ENCODE measurements around the gene CELA1. TPM values are rescaled to one million over a fixed set of nuclear protein-coding genes. Genes with fewer than 3 reads are reported as not detected.
"Not testable (repeated sequence)": the region's sequence is repeated elsewhere in the genome, so short reads cannot be mapped to it uniquely, and the experiment has no call there.

CELA1 gene
- total RNA-seq, 1 experiment from 2014 or later = not detected

DNA sequence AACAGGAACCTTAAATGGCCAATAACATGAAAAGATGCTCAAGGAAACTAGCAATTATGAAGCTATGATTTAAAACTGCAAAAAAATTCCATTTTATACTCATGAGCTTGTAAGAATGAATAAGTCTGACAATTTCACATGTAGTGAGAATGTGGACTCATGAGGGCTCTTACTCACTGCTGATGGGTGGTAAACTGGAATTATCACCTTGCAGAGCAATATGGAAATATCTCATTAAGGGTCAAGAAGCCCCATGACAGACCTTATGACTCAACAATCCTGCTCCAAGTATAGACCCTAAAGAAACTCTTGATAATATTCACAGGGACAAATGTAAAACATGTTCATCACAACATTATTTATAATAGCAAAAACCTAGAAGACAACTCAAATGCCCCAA, 52.8 kb downstream of the CELA1 start:
- Mint-ChIP-seq H3K27me3 (ENCODE audit: low read depth) (no peaks in the 10 kb centered on the region), H3K36me3 (no peaks in the 10 kb centered on the region), H3K4me3 (no peak overlapping the region), H3K4me1 (no peaks in the 10 kb centered on the region), H3K9me3 (no peaks in the 10 kb centered on the region), H3K27ac (no peak overlapping the region)
- ATAC-seq (no peak), DNase-seq (ENCODE audit: low spot score) (no peak)
- TF ChIP-seq, protein P1, sequence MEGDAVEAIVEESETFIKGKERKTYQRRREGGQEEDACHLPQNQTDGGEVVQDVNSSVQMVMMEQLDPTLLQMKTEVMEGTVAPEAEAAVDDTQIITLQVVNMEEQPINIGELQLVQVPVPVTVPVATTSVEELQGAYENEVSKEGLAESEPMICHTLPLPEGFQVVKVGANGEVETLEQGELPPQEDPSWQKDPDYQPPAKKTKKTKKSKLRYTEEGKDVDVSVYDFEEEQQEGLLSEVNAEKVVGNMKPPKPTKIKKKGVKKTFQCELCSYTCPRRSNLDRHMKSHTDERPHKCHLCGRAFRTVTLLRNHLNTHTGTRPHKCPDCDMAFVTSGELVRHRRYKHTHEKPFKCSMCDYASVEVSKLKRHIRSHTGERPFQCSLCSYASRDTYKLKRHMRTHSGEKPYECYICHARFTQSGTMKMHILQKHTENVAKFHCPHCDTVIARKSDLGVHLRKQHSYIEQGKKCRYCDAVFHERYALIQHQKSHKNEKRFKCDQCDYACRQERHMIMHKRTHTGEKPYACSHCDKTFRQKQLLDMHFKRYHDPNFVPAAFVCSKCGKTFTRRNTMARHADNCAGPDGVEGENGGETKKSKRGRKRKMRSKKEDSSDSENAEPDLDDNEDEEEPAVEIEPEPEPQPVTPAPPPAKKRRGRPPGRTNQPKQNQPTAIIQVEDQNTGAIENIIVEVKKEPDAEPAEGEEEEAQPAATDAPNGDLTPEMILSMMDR (IDR thresholded peaks at IDR 0.05) = no peak
- TF ChIP-seq FOXP1 (CRISPR knock-in tag; IDR thresholded peaks at IDR 0.05; ENCODE audit: borderline replicate concordance) = no peak
- no peak for TF ChIP-seq GABPB1 (CRISPR knock-in tag; IDR thresholded peaks at IDR 0.05)
- no peak for TF ChIP-seq NFYB (CRISPR knock-in tag; conservative IDR thresholded peaks at IDR 0.05; ENCODE audit: low read depth)
- TF ChIP-seq, protein P2, sequence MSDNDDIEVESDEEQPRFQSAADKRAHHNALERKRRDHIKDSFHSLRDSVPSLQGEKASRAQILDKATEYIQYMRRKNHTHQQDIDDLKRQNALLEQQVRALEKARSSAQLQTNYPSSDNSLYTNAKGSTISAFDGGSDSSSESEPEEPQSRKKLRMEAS (CRISPR knock-in tag; IDR thresholded peaks at IDR 0.05) = no peak
- TF ChIP-seq SMAD3 (CRISPR knock-in tag; IDR thresholded peaks at IDR 0.05; ENCODE audit: borderline replicate concordance) = no peak
- TF ChIP-seq, protein P3, sequence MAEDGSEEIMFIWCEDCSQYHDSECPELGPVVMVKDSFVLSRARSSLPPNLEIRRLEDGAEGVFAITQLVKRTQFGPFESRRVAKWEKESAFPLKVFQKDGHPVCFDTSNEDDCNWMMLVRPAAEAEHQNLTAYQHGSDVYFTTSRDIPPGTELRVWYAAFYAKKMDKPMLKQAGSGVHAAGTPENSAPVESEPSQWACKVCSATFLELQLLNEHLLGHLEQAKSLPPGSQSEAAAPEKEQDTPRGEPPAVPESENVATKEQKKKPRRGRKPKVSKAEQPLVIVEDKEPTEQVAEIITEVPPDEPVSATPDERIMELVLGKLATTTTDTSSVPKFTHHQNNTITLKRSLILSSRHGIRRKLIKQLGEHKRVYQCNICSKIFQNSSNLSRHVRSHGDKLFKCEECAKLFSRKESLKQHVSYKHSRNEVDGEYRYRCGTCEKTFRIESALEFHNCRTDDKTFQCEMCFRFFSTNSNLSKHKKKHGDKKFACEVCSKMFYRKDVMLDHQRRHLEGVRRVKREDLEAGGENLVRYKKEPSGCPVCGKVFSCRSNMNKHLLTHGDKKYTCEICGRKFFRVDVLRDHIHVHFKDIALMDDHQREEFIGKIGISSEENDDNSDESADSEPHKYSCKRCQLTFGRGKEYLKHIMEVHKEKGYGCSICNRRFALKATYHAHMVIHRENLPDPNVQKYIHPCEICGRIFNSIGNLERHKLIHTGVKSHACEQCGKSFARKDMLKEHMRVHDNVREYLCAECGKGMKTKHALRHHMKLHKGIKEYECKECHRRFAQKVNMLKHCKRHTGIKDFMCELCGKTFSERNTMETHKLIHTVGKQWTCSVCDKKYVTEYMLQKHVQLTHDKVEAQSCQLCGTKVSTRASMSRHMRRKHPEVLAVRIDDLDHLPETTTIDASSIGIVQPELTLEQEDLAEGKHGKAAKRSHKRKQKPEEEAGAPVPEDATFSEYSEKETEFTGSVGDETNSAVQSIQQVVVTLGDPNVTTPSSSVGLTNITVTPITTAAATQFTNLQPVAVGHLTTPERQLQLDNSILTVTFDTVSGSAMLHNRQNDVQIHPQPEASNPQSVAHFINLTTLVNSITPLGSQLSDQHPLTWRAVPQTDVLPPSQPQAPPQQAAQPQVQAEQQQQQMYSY (CRISPR knock-in tag; IDR thresholded peaks at IDR 0.05) = no peak
- no peak for TF ChIP-seq ZNF423 (CRISPR knock-in tag; IDR thresholded peaks at IDR 0.05)
- TF ChIP-seq, protein P4, sequence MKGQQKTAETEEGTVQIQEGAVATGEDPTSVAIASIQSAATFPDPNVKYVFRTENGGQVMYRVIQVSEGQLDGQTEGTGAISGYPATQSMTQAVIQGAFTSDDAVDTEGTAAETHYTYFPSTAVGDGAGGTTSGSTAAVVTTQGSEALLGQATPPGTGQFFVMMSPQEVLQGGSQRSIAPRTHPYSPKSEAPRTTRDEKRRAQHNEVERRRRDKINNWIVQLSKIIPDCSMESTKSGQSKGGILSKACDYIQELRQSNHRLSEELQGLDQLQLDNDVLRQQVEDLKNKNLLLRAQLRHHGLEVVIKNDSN (CRISPR knock-in tag; IDR thresholded peaks at IDR 0.05) = no peak
- TF ChIP-seq ESRRA (CRISPR knock-in tag; IDR thresholded peaks at IDR 0.05; ENCODE audit: borderline replicate concordance) = no peak
- no peak for TF ChIP-seq CBFB (CRISPR knock-in tag; IDR thresholded peaks at IDR 0.05; ENCODE audit: low read depth)
- no peak for TF ChIP-seq ZNF416 (CRISPR knock-in tag; IDR thresholded peaks at IDR 0.05)
- TF ChIP-seq, protein P5, sequence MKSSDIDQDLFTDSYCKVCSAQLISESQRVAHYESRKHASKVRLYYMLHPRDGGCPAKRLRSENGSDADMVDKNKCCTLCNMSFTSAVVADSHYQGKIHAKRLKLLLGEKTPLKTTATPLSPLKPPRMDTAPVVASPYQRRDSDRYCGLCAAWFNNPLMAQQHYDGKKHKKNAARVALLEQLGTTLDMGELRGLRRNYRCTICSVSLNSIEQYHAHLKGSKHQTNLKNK (CRISPR knock-in tag; IDR thresholded peaks at IDR 0.05) = no peak
- TF ChIP-seq, protein P6, sequence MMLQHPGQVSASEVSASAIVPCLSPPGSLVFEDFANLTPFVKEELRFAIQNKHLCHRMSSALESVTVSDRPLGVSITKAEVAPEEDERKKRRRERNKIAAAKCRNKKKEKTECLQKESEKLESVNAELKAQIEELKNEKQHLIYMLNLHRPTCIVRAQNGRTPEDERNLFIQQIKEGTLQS (CRISPR knock-in tag; conservative IDR thresholded peaks at IDR 0.05) = no peak
- TF ChIP-seq ZNF317 (CRISPR knock-in tag; IDR thresholded peaks at IDR 0.05; ENCODE audit: borderline replicate concordance, low read depth) = no peak
- TF ChIP-seq, protein P7, sequence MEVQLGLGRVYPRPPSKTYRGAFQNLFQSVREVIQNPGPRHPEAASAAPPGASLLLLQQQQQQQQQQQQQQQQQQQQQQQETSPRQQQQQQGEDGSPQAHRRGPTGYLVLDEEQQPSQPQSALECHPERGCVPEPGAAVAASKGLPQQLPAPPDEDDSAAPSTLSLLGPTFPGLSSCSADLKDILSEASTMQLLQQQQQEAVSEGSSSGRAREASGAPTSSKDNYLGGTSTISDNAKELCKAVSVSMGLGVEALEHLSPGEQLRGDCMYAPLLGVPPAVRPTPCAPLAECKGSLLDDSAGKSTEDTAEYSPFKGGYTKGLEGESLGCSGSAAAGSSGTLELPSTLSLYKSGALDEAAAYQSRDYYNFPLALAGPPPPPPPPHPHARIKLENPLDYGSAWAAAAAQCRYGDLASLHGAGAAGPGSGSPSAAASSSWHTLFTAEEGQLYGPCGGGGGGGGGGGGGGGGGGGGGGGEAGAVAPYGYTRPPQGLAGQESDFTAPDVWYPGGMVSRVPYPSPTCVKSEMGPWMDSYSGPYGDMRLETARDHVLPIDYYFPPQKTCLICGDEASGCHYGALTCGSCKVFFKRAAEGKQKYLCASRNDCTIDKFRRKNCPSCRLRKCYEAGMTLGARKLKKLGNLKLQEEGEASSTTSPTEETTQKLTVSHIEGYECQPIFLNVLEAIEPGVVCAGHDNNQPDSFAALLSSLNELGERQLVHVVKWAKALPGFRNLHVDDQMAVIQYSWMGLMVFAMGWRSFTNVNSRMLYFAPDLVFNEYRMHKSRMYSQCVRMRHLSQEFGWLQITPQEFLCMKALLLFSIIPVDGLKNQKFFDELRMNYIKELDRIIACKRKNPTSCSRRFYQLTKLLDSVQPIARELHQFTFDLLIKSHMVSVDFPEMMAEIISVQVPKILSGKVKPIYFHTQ (CRISPR knock-in tag; IDR thresholded peaks at IDR 0.05) = no peak
- no peak for TF ChIP-seq ZNF396 (CRISPR knock-in tag; IDR thresholded peaks at IDR 0.05; ENCODE audit: borderline replicate concordance)
- CTCF ChIA-PET = interaction anchor here (0.7 to 2.0 kb wide), 3 partner anchors 23 to 719 kb away, joined by 3 to 5 read pairs (median 5); partner anchors contain the start of gene SMAGP
- POLR2A ChIA-PET = no interaction called here

DNA sequence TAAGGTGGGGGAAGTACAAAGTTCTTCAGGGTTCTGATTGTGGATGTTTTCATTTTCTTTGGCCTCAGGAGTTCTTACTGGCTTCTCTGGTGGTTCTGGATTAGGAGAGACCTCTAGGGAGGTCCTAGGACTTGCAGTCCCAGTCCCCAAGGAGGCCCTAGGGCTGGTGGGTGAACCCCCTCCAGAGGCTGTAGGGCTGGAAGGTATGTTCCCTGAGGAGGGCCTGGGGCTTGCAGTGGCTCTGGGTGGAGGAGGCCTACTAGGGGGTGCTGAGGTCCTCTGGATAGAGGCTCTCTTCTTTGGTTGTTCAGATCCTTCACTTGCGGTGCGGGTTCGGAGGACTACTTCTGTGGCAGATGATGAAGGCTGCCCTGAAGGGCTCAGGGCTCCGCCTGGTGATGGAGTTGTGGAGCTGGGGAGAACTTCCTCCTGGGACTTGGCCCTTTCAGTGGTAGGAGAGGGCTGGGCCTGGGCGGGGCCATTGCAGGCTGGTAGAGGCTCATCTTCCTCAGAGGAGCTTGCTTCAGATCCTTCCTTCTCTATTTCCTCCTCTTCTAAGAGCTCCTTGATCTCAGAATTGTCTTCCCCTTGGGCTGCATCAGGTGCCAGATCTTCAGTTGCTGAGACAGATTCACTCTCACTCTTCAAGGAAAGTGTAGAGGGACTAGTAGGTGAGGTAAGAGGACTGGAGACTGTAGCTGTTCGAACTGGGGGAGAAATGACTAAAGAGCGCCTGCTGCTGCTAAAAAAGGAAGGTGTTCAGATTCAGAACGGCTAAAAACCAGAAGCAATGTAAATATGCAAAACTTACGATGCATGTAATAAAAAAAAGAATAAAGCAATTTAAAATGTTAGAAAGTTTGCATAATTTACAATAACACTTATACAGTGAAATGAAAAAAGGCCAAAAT, 54.6 kb downstream of the CELA1 start:
- H3K4me1 Mint-ChIP-seq; DNase-seq (ENCODE audit: low spot score); H3K36me3 Mint-ChIP-seq; H3K27me3 Mint-ChIP-seq (ENCODE audit: low read depth); H3K4me3 Mint-ChIP-seq; POLR2A ChIA-PET; H3K9me3 Mint-ChIP-seq; H3K27ac Mint-ChIP-seq: not testable (repeated sequence)
- CTCF ChIA-PET = interaction anchor here (0.5 to 2.8 kb wide), 3 partner anchors 22 to 147 kb away, joined by 4 to 11 read pairs (median 9); partner anchors contain the start of gene SMAGP
- peak; percentile 82 for ATAC-seq
